HG02970 (cell line): ENCODE measurements around the gene ERCC4.
"Not testable (repeated sequence)": the region's sequence is repeated elsewhere in the genome, so short reads cannot be mapped to it uniquely, and the experiment has no call there.

Experiments used
- ATAC-seq: cut with Tn5 transposase; IDR thresholded peaks from one replicate; pipeline ENCODE4 v1.9.1; 2021; ENCODE audit warnings: mild to moderate bottlenecking, moderate library complexity, moderate number of reproducible peaks; ENCODE audit not compliant: unreplicated experiment, low FRiP score

ERCC4 gene

DNA sequence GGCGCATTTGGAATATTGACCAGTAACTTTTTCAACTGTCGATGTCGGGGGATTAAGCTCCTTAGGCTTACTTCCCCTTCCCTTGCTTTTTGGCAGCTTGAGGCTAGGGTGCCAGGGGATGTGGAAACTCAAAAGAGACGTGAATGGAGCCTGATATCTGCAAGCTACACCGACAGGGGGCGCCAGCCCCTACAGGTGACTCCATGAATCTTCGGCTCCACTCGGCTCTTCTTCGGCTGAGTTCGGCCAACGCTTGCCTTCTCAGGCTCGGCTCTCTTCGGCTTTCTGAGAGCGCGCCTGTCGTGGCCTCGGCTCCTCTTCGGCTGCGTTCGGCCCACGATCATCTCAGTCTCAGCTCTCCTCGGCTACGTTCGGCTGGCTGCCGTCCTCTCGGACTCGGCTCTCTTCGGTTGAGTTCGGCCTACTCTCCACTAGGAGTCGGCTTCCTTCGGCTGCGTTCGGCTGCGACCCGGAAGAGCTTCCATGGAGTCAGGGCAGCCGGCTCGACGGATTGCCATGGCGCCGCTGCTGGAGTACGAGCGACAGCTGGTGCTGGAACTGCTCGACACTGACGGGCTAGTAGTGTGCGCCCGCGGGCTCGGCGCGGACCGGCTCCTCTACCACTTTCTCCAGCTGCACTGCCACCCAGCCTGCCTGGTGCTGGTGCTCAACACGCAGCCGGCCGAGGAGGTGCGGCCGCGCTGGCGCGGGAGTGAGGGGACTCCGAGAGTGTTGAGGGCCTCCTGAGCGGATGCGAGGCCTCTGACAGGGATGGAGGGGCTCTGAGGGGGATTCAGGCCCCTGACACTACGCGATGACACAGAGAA is at the start of gene ERCC4:
Gene ERCC4 (plus strand): TSS at position 472 of the 827 bp plus-strand sequence. CDS start 12 bp downstream, at position 484.
- ATAC-seq, result peak; percentile 98

- ATAC-seq, result no peak
Measured at GRCh38 chr16:13873835-13874438, 46.0 kb upstream of the ERCC4 start.

DNA sequence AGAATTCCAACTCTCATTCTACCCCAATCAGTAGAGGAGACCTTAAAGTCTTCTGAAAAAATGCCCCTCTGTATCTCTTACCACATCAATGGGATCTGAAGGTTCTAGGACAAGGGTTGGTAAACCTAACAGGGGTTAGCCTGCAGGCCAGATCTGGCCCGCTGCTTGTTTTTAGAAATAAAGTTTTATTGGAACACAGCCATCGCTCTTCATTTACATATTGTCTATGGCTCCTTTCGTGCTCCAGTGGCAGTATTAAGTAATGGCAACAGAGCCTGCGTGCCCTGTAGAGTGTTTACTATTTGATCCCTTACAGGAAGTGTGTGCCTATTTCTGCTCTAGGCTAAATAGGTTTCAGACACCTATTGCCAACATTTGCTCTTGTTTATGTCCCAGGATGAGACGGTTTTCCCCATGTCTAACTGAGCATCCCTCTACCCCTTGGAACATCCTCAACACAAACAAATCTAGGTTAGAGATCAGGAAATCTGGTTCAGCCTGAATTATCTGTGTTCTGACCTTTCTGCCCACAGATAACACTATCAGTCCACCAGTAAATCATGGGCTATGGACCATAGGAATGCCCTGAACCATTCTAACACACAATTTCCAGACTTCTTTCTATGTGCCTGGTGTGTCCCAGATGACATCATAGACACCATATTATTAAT is 44.2 kb upstream of the ERCC4 start:
- no peak for ATAC-seq

DNA sequence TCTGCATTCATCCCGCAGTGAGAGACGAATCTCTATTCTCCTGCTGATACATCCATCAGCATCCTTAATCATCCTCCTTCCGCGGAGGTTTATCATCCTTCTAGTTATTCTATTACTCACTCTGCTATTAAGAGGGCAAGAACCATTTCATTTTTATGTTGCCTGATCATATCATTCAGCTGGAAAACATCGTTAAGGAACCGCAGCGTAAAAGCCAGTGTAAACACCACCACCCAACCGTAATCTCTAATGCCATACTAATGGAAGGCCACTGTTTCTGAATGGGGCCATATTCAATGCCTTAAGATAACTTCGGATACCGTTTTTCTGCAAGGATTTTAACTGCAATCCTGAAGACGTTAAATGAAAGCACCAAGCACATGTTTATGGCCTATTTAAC is 36.7 kb upstream of the ERCC4 start:
- ATAC-seq, result no peak

- no peak for ATAC-seq
Measured at GRCh38 chr16:13883881-13884280, 36.1 kb upstream of the ERCC4 start.

DNA sequence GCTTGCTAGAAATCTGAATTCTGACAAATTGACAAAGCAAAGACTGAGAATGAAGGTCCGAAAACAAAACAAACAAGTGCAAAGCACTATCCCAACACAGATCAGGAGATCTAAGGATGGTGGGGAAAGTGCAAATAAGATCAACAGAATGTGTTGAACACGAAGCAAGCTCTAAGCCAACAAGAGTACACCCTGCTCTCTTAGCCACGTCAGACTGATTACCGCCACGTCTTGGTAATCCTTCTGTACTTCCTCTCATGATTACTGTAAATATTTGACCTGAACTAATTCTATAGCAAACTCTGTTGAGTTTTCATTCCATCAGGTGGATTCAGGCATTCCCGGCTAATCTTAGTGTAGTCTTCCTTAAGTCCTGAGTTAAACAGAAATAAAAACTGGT is 34.3 kb upstream of the ERCC4 start:
- no peak for ATAC-seq

- no peak for ATAC-seq
Measured at GRCh38 chr16:13886608-13887007, 33.3 kb upstream of the ERCC4 start.

- not testable (repeated sequence) for ATAC-seq
Measured at GRCh38 chr16:13889323-13889722, 30.6 kb upstream of the ERCC4 start.

- ATAC-seq, result no peak
Measured at GRCh38 chr16:13892301-13892700, 27.7 kb upstream of the ERCC4 start.

DNA sequence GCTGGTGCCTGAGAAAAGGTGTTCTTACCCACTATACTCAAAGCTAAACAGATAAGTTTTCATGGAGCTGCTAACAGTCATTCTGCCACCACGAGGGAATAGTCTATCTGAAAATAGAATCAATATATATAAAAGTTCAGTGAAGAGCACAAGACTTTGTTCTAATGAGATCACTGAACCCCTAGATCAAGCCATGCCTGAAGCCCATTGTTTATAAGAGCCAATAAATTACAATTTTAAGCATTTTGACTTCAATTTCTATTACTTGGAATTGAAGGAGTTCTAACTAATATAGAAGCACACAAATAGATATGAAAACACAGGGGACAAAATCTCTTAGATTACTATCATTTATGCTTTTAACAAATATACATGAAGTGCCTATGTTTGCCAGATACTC is 24.4 kb upstream of the ERCC4 start:
- no peak for ATAC-seq

- ATAC-seq, result no peak
Measured at GRCh38 chr16:13896543-13897182, 23.3 kb upstream of the ERCC4 start.

GRCh38 chr16:13897806-13898205 is 22.1 kb upstream of the ERCC4 start:
- ATAC-seq, result no peak

- no peak for ATAC-seq
Measured at GRCh38 chr16:13898233-13898632, 21.7 kb upstream of the ERCC4 start.

DNA sequence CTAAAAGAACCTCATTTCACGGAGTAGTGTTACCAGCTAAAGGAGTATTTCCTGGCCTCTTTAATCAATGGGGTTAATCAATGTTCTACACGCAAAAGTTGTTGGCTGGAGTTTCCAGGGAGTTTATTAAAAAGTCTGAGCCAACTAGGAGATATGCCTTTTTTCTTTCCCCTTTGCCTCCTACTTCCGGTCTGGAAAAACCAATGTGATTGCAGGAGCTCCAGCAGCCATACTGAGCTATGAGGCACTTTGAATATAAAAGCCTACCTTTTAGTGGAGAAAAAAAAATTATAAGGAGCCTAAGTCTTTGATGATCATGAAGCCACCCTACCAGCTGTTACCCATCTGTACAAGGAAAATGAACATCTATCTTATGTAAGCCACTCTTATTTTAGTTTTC is 17.9 kb upstream of the ERCC4 start:
- ATAC-seq, result no peak

GRCh38 chr16:13902677-13903076 is 17.3 kb upstream of the ERCC4 start:
- ATAC-seq, result no peak

GRCh38 chr16:13904179-13904691 is 15.7 kb upstream of the ERCC4 start:
- no peak for ATAC-seq

DNA sequence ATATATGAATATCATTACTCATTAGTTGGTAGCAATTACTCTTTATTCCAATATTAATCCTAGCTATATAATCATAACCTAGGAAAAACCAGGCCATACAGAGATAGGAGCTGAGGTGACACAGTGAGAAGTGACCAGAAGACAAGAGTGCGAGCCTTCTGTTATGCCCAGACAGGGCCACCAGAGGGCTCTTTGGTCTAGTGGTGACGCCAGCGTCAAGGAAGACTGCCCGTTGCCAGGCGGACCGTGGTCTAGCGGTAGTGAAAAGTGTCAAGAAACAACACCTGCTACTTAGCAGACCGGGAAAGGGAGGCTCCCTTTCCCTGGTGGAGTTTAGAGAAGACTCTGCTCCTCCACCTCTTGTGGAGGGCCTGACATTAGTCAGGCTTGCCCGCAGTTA is 15.1 kb upstream of the ERCC4 start:
- not testable (repeated sequence) for ATAC-seq

- no peak for ATAC-seq
Measured at GRCh38 chr16:13906168-13907089, 13.5 kb upstream of the ERCC4 start.

DNA sequence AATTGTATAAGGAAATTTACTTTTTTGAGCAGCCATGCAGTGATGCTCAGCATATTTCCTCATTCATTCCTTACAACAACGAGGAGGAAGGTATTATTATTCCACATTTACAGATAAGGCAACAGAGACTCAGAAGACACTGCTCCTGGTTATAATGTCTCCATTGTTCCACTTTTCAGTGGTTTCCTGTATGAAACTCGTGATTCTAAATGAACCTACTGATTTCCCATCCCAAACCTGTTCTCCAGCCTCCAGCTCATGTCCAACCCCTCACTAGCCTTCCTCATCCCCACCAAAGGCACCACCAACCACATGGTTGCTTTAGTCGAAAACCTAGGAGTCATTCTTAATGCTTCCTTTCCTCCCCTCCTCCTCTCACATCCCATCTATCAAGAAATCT is 12.5 kb upstream of the ERCC4 start:
- ATAC-seq, result no peak

- ATAC-seq, result no peak
Measured at GRCh38 chr16:13909069-13909468, 10.9 kb upstream of the ERCC4 start.
